ENCODE measurements around the gene CAPN11.
"Not testable (repeated sequence)": the region's sequence is repeated elsewhere in the genome, so short reads cannot be mapped to it uniquely, and the experiment has no call there.

Gene CAPN11

GRCh38 chr6:44230034-44230675, 71.5 kb downstream of the CAPN11 start:
- no peak for DNase-seq

- not testable (repeated sequence) for DNase-seq
These were observed 72.8 kb downstream of the CAPN11 start for GRCh38 chr6:44231426-44231825.

DNA sequence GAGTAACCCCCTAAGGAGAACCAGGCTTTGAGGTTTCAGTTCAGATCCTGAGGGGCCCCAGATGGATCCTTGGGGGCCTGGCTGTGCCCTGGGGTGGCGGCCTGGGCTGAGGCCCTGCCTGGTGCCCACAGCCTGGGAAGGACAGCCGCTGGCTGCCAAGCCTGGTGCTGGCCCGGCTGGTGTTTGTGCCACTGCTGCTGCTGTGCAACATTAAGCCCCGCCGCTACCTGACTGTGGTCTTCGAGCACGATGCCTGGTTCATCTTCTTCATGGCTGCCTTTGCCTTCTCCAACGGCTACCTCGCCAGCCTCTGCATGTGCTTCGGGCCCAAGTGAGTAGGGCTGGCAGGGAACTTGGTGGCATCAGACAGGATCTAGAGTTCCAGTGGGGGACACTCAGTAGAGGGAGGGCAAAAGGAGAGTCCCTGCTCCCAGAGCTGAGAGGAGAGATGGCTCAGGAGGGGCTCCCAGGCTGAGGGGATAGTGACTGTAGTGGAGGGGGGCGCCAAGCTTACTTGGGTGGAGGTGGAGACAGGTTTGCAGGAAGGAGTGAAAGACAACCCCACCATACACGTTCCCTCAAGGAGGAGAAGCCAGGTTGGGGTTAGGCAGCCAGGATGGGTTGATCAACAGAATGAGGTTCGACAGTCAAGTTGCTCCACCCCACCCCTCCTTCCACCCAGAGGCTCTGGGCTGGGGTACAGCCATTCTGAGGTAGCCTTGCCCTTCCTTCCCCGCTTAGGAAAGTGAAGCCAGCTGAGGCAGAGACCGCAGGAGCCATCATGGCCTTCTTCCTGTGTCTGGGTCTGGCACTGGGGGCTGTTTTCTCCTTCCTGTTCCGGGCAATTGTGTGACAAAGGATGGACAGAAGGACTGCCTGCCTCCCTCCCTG, 74.3 kb downstream of the CAPN11 start:
- no peak for DNase-seq

- no peak for DNase-seq
These were observed 75.0 kb downstream of the CAPN11 start for GRCh38 chr6:44233567-44234100.
